ENCODE measurements around the gene CRHR1.
"Not testable (repeated sequence)": the region's sequence is repeated elsewhere in the genome, so short reads cannot be mapped to it uniquely, and the experiment has no call there.

The CRHR1 gene

GRCh38 chr17:45784293-45784740 is at the start of gene CRHR1:
Gene CRHR1, plus strand, starts transcription at chr17:45784320. Its CDS starts 225 bp downstream, at chr17:45784545.
- H3K4me1 Mint-ChIP-seq = peaks cover 17% of the 10 kb centered on the region
- no peak within 1 kb of the TSS for H3K27ac Mint-ChIP-seq
- DNase-seq (no peak), ATAC-seq (peak; percentile 24)
- H3K27me3 Mint-ChIP-seq = peaks cover 95% of the 10 kb centered on the region
- no peaks in the 10 kb centered on the region for H3K9me3 Mint-ChIP-seq
- peak within 1 kb of the TSS; percentile 77 to 85 for H3K4me3 Mint-ChIP-seq

GRCh38 chr17:45734598-45734997 is 49.5 kb upstream of the CRHR1 start:
- no peak for DNase-seq
- Mint-ChIP-seq H3K9me3 (peaks cover 11 to 19% of the 10 kb centered on the region in 2 donors), H3K27me3 (peaks cover 8% of the 10 kb centered on the region), H3K4me3 (no peak overlapping the region), H3K27ac (no peak overlapping the region), H3K4me1 (no peaks in the 10 kb centered on the region)
- ATAC-seq = no peak

GRCh38 chr17:45735488-45735887 is 48.6 kb upstream of the CRHR1 start:
- Mint-ChIP-seq H3K4me3 (no peak overlapping the region), H3K9me3 (peaks cover 11 to 16% of the 10 kb centered on the region in 2 donors)
- no peak for ATAC-seq

GRCh38 chr17:45739786-45740185 is 44.3 kb upstream of the CRHR1 start:
- DNase-seq = no peak
- H3K4me3 Mint-ChIP-seq = no peak overlapping the region
- peaks cover 0 to 6% of the 10 kb centered on the region in 2 donors for H3K9me3 Mint-ChIP-seq
- peaks cover 41% of the 10 kb centered on the region for H3K27me3 Mint-ChIP-seq
- no peak overlapping the region for H3K27ac Mint-ChIP-seq
- no peak for ATAC-seq
- H3K4me1 Mint-ChIP-seq = peaks cover 6% of the 10 kb centered on the region

More at GRCh38 chr17:45735488-45735887, 48.6 kb upstream of the CRHR1 start:
- Mint-ChIP-seq H3K27ac (no peak overlapping the region), H3K4me1 (peaks cover 3% of the 10 kb centered on the region), H3K27me3 (peaks cover 12% of the 10 kb centered on the region)
- DNase-seq = no peak

GRCh38 chr17:45740553-45741330 is 43.4 kb upstream of the CRHR1 start:
- Mint-ChIP-seq H3K4me3 (peak overlapping the region; percentile 62 to 69), H3K27me3 (peaks cover 49% of the 10 kb centered on the region), H3K9me3 (peaks cover 0 to 6% of the 10 kb centered on the region in 2 donors), H3K27ac (no peak overlapping the region), H3K4me1 (peaks cover 6% of the 10 kb centered on the region)
- peak; percentile 24 to 44 for DNase-seq
- peak; percentile 91 for ATAC-seq

GRCh38 chr17:45742251-45742650 is 41.9 kb upstream of the CRHR1 start:
- peaks cover 6% of the 10 kb centered on the region for H3K4me1 Mint-ChIP-seq
- DNase-seq = no peak
- peaks cover 51% of the 10 kb centered on the region for H3K27me3 Mint-ChIP-seq
- no peak overlapping the region for H3K4me3 Mint-ChIP-seq
- H3K9me3 Mint-ChIP-seq = peaks cover 0 to 6% of the 10 kb centered on the region in 2 donors
- ATAC-seq = no peak
- H3K27ac Mint-ChIP-seq = no peak overlapping the region

GRCh38 chr17:45743626-45744326 is 40.3 kb upstream of the CRHR1 start:
- Mint-ChIP-seq H3K27me3 (peaks cover 51% of the 10 kb centered on the region), H3K4me3 (no peak overlapping the region), H3K9me3 (peaks cover 0 to 6% of the 10 kb centered on the region in 2 donors), H3K4me1 (peaks cover 6% of the 10 kb centered on the region), H3K27ac (no peak overlapping the region)
- ATAC-seq (no peak), DNase-seq (no peak)

GRCh38 chr17:45744826-45745225 is 39.3 kb upstream of the CRHR1 start:
- not testable (repeated sequence) for ATAC-seq, H3K27ac Mint-ChIP-seq, H3K9me3 Mint-ChIP-seq, H3K4me3 Mint-ChIP-seq, H3K4me1 Mint-ChIP-seq, DNase-seq
- peaks cover 51% of the 10 kb centered on the region for H3K27me3 Mint-ChIP-seq

GRCh38 chr17:45745601-45746494 is 38.3 kb upstream of the CRHR1 start:
- H3K27ac Mint-ChIP-seq = no peak overlapping the region

GRCh38 chr17:45747911-45748310 is 36.2 kb upstream of the CRHR1 start:
- DNase-seq (no peak), ATAC-seq (no peak)
- no peaks in the 10 kb centered on the region for H3K9me3 Mint-ChIP-seq
- H3K27ac Mint-ChIP-seq = no peak overlapping the region
- peaks cover 55% of the 10 kb centered on the region for H3K27me3 Mint-ChIP-seq
- H3K4me3 Mint-ChIP-seq = no peak overlapping the region
- H3K4me1 Mint-ChIP-seq = no peaks in the 10 kb centered on the region

More at GRCh38 chr17:45745601-45746494, 38.3 kb upstream of the CRHR1 start:
- ATAC-seq = no peak
- Mint-ChIP-seq H3K27me3 (peaks cover 50% of the 10 kb centered on the region), H3K9me3 (no peaks in the 10 kb centered on the region), H3K4me1 (no peaks in the 10 kb centered on the region), H3K4me3 (no peak overlapping the region)
- no peak for DNase-seq

GRCh38 chr17:45748731-45749310 is 35.3 kb upstream of the CRHR1 start:
- Mint-ChIP-seq H3K27ac (no peak overlapping the region), H3K9me3 (no peaks in the 10 kb centered on the region), H3K27me3 (peaks cover 46% of the 10 kb centered on the region), H3K4me1 (no peaks in the 10 kb centered on the region), H3K4me3 (no peak overlapping the region)
- ATAC-seq (no peak), DNase-seq (no peak)

GRCh38 chr17:45749831-45750335 is 34.2 kb upstream of the CRHR1 start:
- Mint-ChIP-seq H3K4me3 (no peak overlapping the region), H3K27me3 (peaks cover 46% of the 10 kb centered on the region), H3K4me1 (no peaks in the 10 kb centered on the region), H3K27ac (no peak overlapping the region), H3K9me3 (no peaks in the 10 kb centered on the region)
- DNase-seq (no peak), ATAC-seq (no peak)

- H3K4me1 Mint-ChIP-seq = no peaks in the 10 kb centered on the region
- no peaks in the 10 kb centered on the region for H3K9me3 Mint-ChIP-seq
- ATAC-seq = no peak
- no peak overlapping the region for H3K27ac Mint-ChIP-seq
- no peak overlapping the region for H3K4me3 Mint-ChIP-seq
- peaks cover 48% of the 10 kb centered on the region for H3K27me3 Mint-ChIP-seq
- DNase-seq = no peak
Measured at GRCh38 chr17:45750779-45751440, 33.2 kb upstream of the CRHR1 start.

GRCh38 chr17:45751466-45751865 is 32.7 kb upstream of the CRHR1 start:
- no peak for ATAC-seq
- DNase-seq = no peak
- Mint-ChIP-seq H3K27me3 (peaks cover 48% of the 10 kb centered on the region), H3K4me1 (no peaks in the 10 kb centered on the region), H3K27ac (no peak overlapping the region), H3K9me3 (no peaks in the 10 kb centered on the region), H3K4me3 (no peak overlapping the region)
